Measurements from ENCODE around the gene ARHGEF25.

ARHGEF25 gene

GRCh38 chr12:57579011-57579410 lies 32.2 kb upstream of the ARHGEF25 start:
- no peak overlapping the region for H3K4me3 ChIP-seq (replicated peaks; ENCODE audit: low read depth, low read length)
- no peaks in the 10 kb centered on the region for H3K36me3 ChIP-seq (ENCODE audit: control insufficient read depth, insufficient read depth, low read length)
- no peak for TF ChIP-seq CTCF (IDR thresholded peaks at IDR 0.05; ENCODE audit: insufficient read depth, low read length, poor library complexity, severe bottlenecking)
- H3K27me3 ChIP-seq (replicated peaks; ENCODE audit: control insufficient read depth, insufficient read depth, low read length): no peaks in the 10 kb centered on the region; the same call in 1 of the 2 replicates
- no peak for DNase-seq (ENCODE audit: extremely low read depth, insufficient read length)

GRCh38 chr12:57579677-57580465 lies 31.4 kb upstream of the ARHGEF25 start:
- H3K36me3 ChIP-seq (ENCODE audit: control insufficient read depth, insufficient read depth, low read length): no peaks in the 10 kb centered on the region
- DNase-seq (ENCODE audit: extremely low read depth, insufficient read length): no peak
- TF ChIP-seq CTCF (IDR thresholded peaks at IDR 0.05; ENCODE audit: insufficient read depth, low read length, poor library complexity, severe bottlenecking): no peak
- H3K4me3 ChIP-seq (replicated peaks; ENCODE audit: low read depth, low read length): no peak overlapping the region
- H3K27me3 ChIP-seq (replicated peaks; ENCODE audit: control insufficient read depth, insufficient read depth, low read length): no peaks in the 10 kb centered on the region; the same call in 1 of the 2 replicates

- no peak for TF ChIP-seq CTCF (IDR thresholded peaks at IDR 0.05; ENCODE audit: insufficient read depth, low read length, poor library complexity, severe bottlenecking)
- Histone ChIP-seq H3K36me3 (ENCODE audit: control insufficient read depth, insufficient read depth, low read length) (no peaks in the 10 kb centered on the region), H3K27me3 (replicated peaks; ENCODE audit: control insufficient read depth, insufficient read depth, low read length) (no peaks in the 10 kb centered on the region; the same call in 1 of the 2 replicates), H3K4me3 (replicated peaks; ENCODE audit: low read depth, low read length) (no peak overlapping the region)
- DNase-seq (ENCODE audit: extremely low read depth, insufficient read length): no peak
Observed at GRCh38 chr12:57580466-57580795, 30.8 kb upstream of the ARHGEF25 start.

GRCh38 chr12:57581802-57582201 lies 29.4 kb upstream of the ARHGEF25 start:
- Histone ChIP-seq H3K27me3 (replicated peaks; ENCODE audit: control insufficient read depth, insufficient read depth, low read length) (no peaks in the 10 kb centered on the region; the same call in 1 of the 2 replicates), H3K36me3 (ENCODE audit: control insufficient read depth, insufficient read depth, low read length) (no peaks in the 10 kb centered on the region), H3K4me3 (replicated peaks; ENCODE audit: low read depth, low read length) (no peak overlapping the region)
- TF ChIP-seq CTCF (IDR thresholded peaks at IDR 0.05; ENCODE audit: insufficient read depth, low read length, poor library complexity, severe bottlenecking): no peak
- no peak for DNase-seq (ENCODE audit: extremely low read depth, insufficient read length)

GRCh38 chr12:57582440-57582839 lies 28.8 kb upstream of the ARHGEF25 start:
- no peak overlapping the region for H3K4me3 ChIP-seq (replicated peaks; ENCODE audit: low read depth, low read length)
- DNase-seq (ENCODE audit: extremely low read depth, insufficient read length): no peak
- no peaks in the 10 kb centered on the region for H3K36me3 ChIP-seq (ENCODE audit: control insufficient read depth, insufficient read depth, low read length)
- no peak for TF ChIP-seq CTCF (IDR thresholded peaks at IDR 0.05; ENCODE audit: insufficient read depth, low read length, poor library complexity, severe bottlenecking)
- H3K27me3 ChIP-seq (replicated peaks; ENCODE audit: control insufficient read depth, insufficient read depth, low read length): no peaks in the 10 kb centered on the region; the same call in 1 of the 2 replicates

All from GM06990 (cell line).